ENCODE results near the gene WDR37. TPM values are rescaled to one million over a fixed set of nuclear protein-coding genes. Genes with fewer than 3 reads are reported as not detected.

Gene WDR37
- total RNA-seq, 1 experiment from 2014 or later = 14.2 TPM

- Mint-ChIP-seq H3K9me3 (ENCODE audit: unreplicated experiment) (no peaks in the 10 kb centered on the region), H3K36me3 (ENCODE audit: insufficient read depth, unreplicated experiment) (no peaks in the 10 kb centered on the region), H3K27ac (ENCODE audit: low read depth, unreplicated experiment) (no peak overlapping the region), H3K27me3 (ENCODE audit: insufficient read depth, unreplicated experiment) (peaks cover 20% of the 10 kb centered on the region), H3K4me1 (ENCODE audit: insufficient read depth, unreplicated experiment) (peaks cover under 1% of the 10 kb centered on the region), H3K4me3 (ENCODE audit: unreplicated experiment) (no peak overlapping the region)
- CTCF ChIA-PET = no interaction called here
- intact Hi-C loops (cut with micrococcal nuclease) = no loop called here
- BruUV-seq (replicated peaks) = no TSS peak
- no peak for DNase-seq (ENCODE audit: unreplicated experiment)
- POLR2A ChIA-PET = no interaction called here
- no peak for TF ChIP-seq CTCF (IDR thresholded peaks at IDR 0.05; ENCODE audit: unreplicated experiment)
These were observed 99.8 kb downstream of the WDR37 start for GRCh38 chr10:1155791-1156615.

GRCh38 chr10:1156616-1156886 is 100.4 kb downstream of the WDR37 start:
- intact Hi-C loops (cut with micrococcal nuclease) = no loop called here
- no peaks in the 10 kb centered on the region for H3K36me3 Mint-ChIP-seq (ENCODE audit: insufficient read depth, unreplicated experiment)
- no peaks in the 10 kb centered on the region for H3K4me1 Mint-ChIP-seq (ENCODE audit: insufficient read depth, unreplicated experiment)
- TF ChIP-seq CTCF (IDR thresholded peaks at IDR 0.05; ENCODE audit: unreplicated experiment) = no peak
- DNase-seq (ENCODE audit: unreplicated experiment) = no peak
- no peak overlapping the region for H3K27ac Mint-ChIP-seq (ENCODE audit: low read depth, unreplicated experiment)
- ChIA-PET CTCF (no interaction called here), POLR2A (no interaction called here)
- H3K4me3 Mint-ChIP-seq (ENCODE audit: unreplicated experiment) = no peak overlapping the region
- peaks cover 20% of the 10 kb centered on the region for H3K27me3 Mint-ChIP-seq (ENCODE audit: insufficient read depth, unreplicated experiment)
- no TSS peak for BruUV-seq (replicated peaks)
- H3K9me3 Mint-ChIP-seq (ENCODE audit: unreplicated experiment) = no peaks in the 10 kb centered on the region

- DNase-seq (ENCODE audit: unreplicated experiment) = no peak
- CTCF ChIA-PET = no interaction called here
- H3K36me3 Mint-ChIP-seq (ENCODE audit: insufficient read depth, unreplicated experiment) = no peaks in the 10 kb centered on the region
- no TSS peak for BruUV-seq (replicated peaks)
- H3K4me3 Mint-ChIP-seq (ENCODE audit: unreplicated experiment) = no peak overlapping the region
- no peak overlapping the region for H3K27ac Mint-ChIP-seq (ENCODE audit: low read depth, unreplicated experiment)
- no peaks in the 10 kb centered on the region for H3K9me3 Mint-ChIP-seq (ENCODE audit: unreplicated experiment)
- POLR2A ChIA-PET = no interaction called here
- no peak for TF ChIP-seq CTCF (IDR thresholded peaks at IDR 0.05; ENCODE audit: unreplicated experiment)
- no peaks in the 10 kb centered on the region for H3K4me1 Mint-ChIP-seq (ENCODE audit: insufficient read depth, unreplicated experiment)
- H3K27me3 Mint-ChIP-seq (ENCODE audit: insufficient read depth, unreplicated experiment) = peaks cover 20% of the 10 kb centered on the region
- intact Hi-C loops (cut with micrococcal nuclease) = no loop called here
These were observed 100.9 kb downstream of the WDR37 start for GRCh38 chr10:1156921-1157614.

GRCh38 chr10:1157615-1157933 is 101.4 kb downstream of the WDR37 start:
- Mint-ChIP-seq H3K36me3 (ENCODE audit: insufficient read depth, unreplicated experiment) (no peaks in the 10 kb centered on the region), H3K27ac (ENCODE audit: low read depth, unreplicated experiment) (no peak overlapping the region), H3K27me3 (ENCODE audit: insufficient read depth, unreplicated experiment) (peaks cover 20% of the 10 kb centered on the region), H3K4me1 (ENCODE audit: insufficient read depth, unreplicated experiment) (no peaks in the 10 kb centered on the region), H3K4me3 (ENCODE audit: unreplicated experiment) (no peak overlapping the region), H3K9me3 (ENCODE audit: unreplicated experiment) (no peaks in the 10 kb centered on the region)
- CTCF ChIA-PET = no interaction called here
- DNase-seq (ENCODE audit: unreplicated experiment) = no peak
- TF ChIP-seq CTCF (IDR thresholded peaks at IDR 0.05; ENCODE audit: unreplicated experiment) = no peak
- BruUV-seq (replicated peaks) = no TSS peak
- POLR2A ChIA-PET = no interaction called here
- intact Hi-C loops (cut with micrococcal nuclease) = no loop called here

Measured in MCF 10A (cell line).